ENCODE measurements around the gene FHAD1. TPM values are rescaled to one million over a fixed set of nuclear protein-coding genes. Genes with fewer than 3 reads are reported as not detected.

The FHAD1 gene
- polyA plus RNA-seq, 3 donors, result 0.67 to 0.69 TPM; not detected in 1

DNA sequence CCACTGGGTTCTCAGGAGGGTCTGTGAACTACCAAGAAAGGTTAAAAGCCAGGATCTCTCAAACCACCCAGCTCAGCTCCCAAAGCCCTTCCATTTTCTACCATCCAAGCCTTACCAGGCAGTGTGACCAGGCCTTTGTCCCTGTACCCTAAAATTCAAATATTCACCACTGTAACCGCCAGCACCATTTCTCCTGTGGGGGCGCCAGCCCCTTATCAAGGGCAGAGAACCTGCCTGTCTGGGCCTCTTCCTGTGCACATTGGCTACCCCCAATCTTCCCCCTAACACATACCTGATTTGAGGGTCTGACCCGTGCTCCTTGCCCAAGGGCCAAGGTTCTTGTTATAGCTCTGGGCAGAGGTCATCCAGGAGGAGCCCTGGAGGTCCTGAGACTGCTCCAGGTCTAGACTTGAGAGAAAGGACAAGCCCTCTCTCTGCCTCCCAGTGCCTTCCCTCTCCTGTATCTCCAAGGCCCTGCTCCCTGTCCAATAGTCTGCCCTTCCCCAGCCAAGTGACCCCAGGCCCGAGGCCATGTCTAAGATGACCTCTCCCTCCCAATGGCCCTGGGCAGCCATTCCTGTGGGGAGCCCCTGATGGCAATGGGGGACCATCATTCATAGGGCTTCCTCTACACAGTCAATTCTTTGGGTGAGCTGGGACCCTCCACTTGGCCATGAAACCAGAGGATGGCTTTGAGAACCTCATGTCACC, 78.5 kb downstream of the FHAD1 start:
- H3K27me3 Mint-ChIP-seq (ENCODE audit: low read depth in 3 of 3), result peaks cover 10 to 21% (median 17%) of the 10 kb centered on the region in 3 donors
- Histone ChIP-seq H4K20me1 (ENCODE audit: insufficient read depth, low read length) (no peaks in the 10 kb centered on the region), H3K9ac (ENCODE audit: insufficient read depth, low read length, poor library complexity, severe bottlenecking) (no peak overlapping the region), H3K9me3 (replicated peaks in 1 of 2; ENCODE audit: control insufficient read depth in 1 of 2, insufficient read depth in 1 of 2, low read length in 2 of 2) (no peaks in the 10 kb centered on the region), H3K79me2 (ENCODE audit: insufficient read depth, low read length) (no peaks in the 10 kb centered on the region), H3K4me1 (ENCODE audit: control insufficient read depth in 1 of 2, insufficient read depth in 2 of 2, low read length in 2 of 2) (peaks cover 16 to 20% of the 10 kb centered on the region in 2 donors), H3K4me3 (replicated peaks in 1 of 3; ENCODE audit: low read depth in 2 of 3, low read length in 3 of 3) (no peak overlapping the region), H3K4me2 (replicated peaks; ENCODE audit: extremely low read depth, low read length, poor library complexity, severe bottlenecking) (no peak overlapping the region), H2AFZ (ENCODE audit: insufficient read depth, low read depth, low read length, poor library complexity, severe bottlenecking) (no peak overlapping the region), H3K36me3 (replicated peaks in 1 of 2; ENCODE audit: control insufficient read depth in 1 of 2, insufficient read depth in 2 of 2, low read length in 2 of 2) (no peaks in the 10 kb centered on the region), H3K27me3 (ENCODE audit: control insufficient read depth in 2 of 2, insufficient read depth in 2 of 2, low read length in 2 of 2) (no peaks in the 10 kb centered on the region), H3K27ac (ENCODE audit: low read depth in 1 of 2, low read length in 2 of 2) (no peak overlapping the region)
- 86% methylated on average over 4 of the region's 4 CpGs for WGBS (ENCODE audit: insufficient coverage)
- no peaks in the 10 kb centered on the region for H3K36me3 Mint-ChIP-seq
- peak overlapping the region in 1 of 7 donors; percentile 31 for H3K27ac Mint-ChIP-seq
- intact Hi-C loops (cut with micrococcal nuclease), result loop anchor here (5.0 to 10.0 kb wide), 3 partner anchors 37 to 179 kb away; no protein-coding TSS in a partner anchor
- H3K4me3 Mint-ChIP-seq, result no peak overlapping the region
- TF ChIP-seq, protein P1, sequence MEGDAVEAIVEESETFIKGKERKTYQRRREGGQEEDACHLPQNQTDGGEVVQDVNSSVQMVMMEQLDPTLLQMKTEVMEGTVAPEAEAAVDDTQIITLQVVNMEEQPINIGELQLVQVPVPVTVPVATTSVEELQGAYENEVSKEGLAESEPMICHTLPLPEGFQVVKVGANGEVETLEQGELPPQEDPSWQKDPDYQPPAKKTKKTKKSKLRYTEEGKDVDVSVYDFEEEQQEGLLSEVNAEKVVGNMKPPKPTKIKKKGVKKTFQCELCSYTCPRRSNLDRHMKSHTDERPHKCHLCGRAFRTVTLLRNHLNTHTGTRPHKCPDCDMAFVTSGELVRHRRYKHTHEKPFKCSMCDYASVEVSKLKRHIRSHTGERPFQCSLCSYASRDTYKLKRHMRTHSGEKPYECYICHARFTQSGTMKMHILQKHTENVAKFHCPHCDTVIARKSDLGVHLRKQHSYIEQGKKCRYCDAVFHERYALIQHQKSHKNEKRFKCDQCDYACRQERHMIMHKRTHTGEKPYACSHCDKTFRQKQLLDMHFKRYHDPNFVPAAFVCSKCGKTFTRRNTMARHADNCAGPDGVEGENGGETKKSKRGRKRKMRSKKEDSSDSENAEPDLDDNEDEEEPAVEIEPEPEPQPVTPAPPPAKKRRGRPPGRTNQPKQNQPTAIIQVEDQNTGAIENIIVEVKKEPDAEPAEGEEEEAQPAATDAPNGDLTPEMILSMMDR (IDR thresholded peaks at IDR 0.05), result no peak
- peaks cover 0 to 7% (median 5%) of the 10 kb centered on the region in 7 donors for H3K9me3 Mint-ChIP-seq
- peaks cover 26% of the 10 kb centered on the region for H3K4me1 Mint-ChIP-seq
- DNase-seq, result no peak

DNA sequence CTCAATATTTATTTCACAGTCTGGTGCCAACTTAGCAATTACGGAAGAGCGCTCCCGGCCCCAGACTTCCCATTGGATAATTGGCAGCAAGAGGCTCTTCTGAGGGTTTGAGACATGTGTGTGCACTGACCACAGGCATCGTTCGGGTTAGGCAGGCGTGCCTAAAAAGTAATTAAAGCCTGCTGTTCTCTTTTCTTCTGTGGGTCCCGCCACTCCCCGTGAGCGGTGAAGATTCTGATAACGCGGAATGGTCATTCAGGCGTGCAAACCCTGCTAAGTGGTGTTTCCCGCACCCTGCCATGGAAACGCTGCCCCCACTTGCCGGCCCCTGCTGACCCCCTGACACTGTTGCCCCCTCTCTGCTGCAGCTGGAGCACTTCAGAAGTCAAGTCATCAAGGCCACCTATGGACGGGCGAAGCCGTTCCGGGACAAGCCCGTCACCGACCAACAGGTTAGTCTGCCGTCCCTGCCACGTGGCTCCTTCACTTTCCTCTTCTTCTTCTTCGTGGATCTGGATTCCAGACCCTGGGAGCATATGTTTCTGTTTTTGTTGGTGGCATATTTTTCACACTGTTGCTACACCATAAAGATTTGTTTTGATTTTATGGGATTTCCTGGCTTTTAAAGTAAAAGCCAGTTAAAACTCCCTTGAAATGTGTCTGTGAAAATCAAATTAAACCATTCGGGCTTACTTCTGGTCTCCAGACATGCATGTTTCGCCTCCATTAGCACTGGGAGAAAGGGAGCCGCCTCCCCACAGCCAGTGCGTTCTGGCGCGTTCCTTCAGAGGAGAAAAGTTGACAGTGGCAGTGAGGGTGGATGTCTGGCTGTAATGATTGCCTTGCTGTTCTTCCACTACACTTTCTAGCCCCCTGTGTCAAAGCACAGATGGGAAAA, 79.9 kb downstream of the FHAD1 start:
- Histone ChIP-seq H3K36me3 (replicated peaks in 1 of 2; ENCODE audit: control insufficient read depth in 1 of 2, insufficient read depth in 2 of 2, low read length in 2 of 2) (no peaks in the 10 kb centered on the region), H4K20me1 (ENCODE audit: insufficient read depth, low read length) (no peaks in the 10 kb centered on the region), H3K4me2 (replicated peaks; ENCODE audit: extremely low read depth, low read length, poor library complexity, severe bottlenecking) (no peak overlapping the region), H3K79me2 (ENCODE audit: insufficient read depth, low read length) (no peaks in the 10 kb centered on the region), H3K4me1 (ENCODE audit: control insufficient read depth in 1 of 2, insufficient read depth in 2 of 2, low read length in 2 of 2) (peaks cover 16 to 20% of the 10 kb centered on the region in 2 donors), H3K27me3 (ENCODE audit: control insufficient read depth in 2 of 2, insufficient read depth in 2 of 2, low read length in 2 of 2) (no peaks in the 10 kb centered on the region), H2AFZ (ENCODE audit: insufficient read depth, low read depth, low read length, poor library complexity, severe bottlenecking) (no peak overlapping the region), H3K4me3 (replicated peaks in 1 of 3; ENCODE audit: low read depth in 2 of 3, low read length in 3 of 3) (no peak overlapping the region), H3K27ac (ENCODE audit: low read depth in 1 of 2, low read length in 2 of 2) (no peak overlapping the region), H3K9me3 (replicated peaks in 1 of 2; ENCODE audit: control insufficient read depth in 1 of 2, insufficient read depth in 1 of 2, low read length in 2 of 2) (no peaks in the 10 kb centered on the region), H3K9ac (ENCODE audit: insufficient read depth, low read length, poor library complexity, severe bottlenecking) (no peak overlapping the region)
- DNase-seq, result no peak
- H3K9me3 Mint-ChIP-seq, result no peaks in the 10 kb centered on the region
- TF ChIP-seq, protein P1 (IDR thresholded peaks at IDR 0.05), result no peak
- intact Hi-C loops (cut with micrococcal nuclease), result loop anchor here (5.0 to 10.0 kb wide), 3 partner anchors 35 to 178 kb away; no protein-coding TSS in a partner anchor
- H3K36me3 Mint-ChIP-seq, result no peaks in the 10 kb centered on the region
- no peak overlapping the region for H3K4me3 Mint-ChIP-seq
- H3K27me3 Mint-ChIP-seq (ENCODE audit: low read depth in 3 of 3), result peaks cover 9 to 21% (median 20%) of the 10 kb centered on the region in 3 donors
- H3K4me1 Mint-ChIP-seq, result peaks cover 26% of the 10 kb centered on the region
- WGBS (ENCODE audit: insufficient coverage), result 95% methylated on average over 22 of the region's 30 CpGs
- peak overlapping the region in 1 of 7 donors; percentile 17 for H3K27ac Mint-ChIP-seq
